ENCODE measurements around the gene ARHGEF3.

ARHGEF3 gene

GRCh38 chr3:56681984-56682461 is 119.7 kb downstream of the ARHGEF3 start:
- no peak for DNase-seq (ENCODE audit: low spot score)

GRCh38 chr3:56680054-56680580 is 121.6 kb downstream of the ARHGEF3 start:
- no peak for DNase-seq (ENCODE audit: low spot score)
